K562 (cell line): ENCODE results near the gene CALB2. TPM values are rescaled to one million over a fixed set of nuclear protein-coding genes. Genes with fewer than 3 reads are reported as not detected.

ENCODE experiments used
- BRD4 ChIP-seq: fragments of 200-600 bp; sonication (generic); IDR thresholded peaks from 2 replicates; pipeline ENCODE4 v1.6.1; 2017; ENCODE audit warnings: inconsistent platforms
- KAT8 ChIP-seq: fragments of 450-650 bp; IDR thresholded peaks from 2 replicates; pipeline ENCODE4 v1.6.1; 2016; ENCODE audit warnings: low read depth, mild to moderate bottlenecking
- MCM5 ChIP-seq: fragments of 450-650 bp; IDR thresholded peaks from 2 replicates; pipeline ENCODE4 v1.6.1; 2016; ENCODE audit warnings: low read depth
- NCOA4 ChIP-seq: fragments of 450-650 bp; IDR thresholded peaks from 2 replicates; pipeline ENCODE4 v1.6.1; 2018; ENCODE audit warnings: mild to moderate bottlenecking; ENCODE audit not compliant: partially characterized antibody
- PURB ChIP-seq: sonication (generic); formaldehyde crosslinking; IDR thresholded peaks from 2 replicates; pipeline ENCODE4 v1.9.0; 2021; ENCODE audit warnings: low read depth, mild to moderate bottlenecking, missing genetic modification reagents
- RB1 ChIP-seq: fragments of 450-650 bp; IDR thresholded peaks from 2 replicates; pipeline ENCODE4 v1.6.1; 2017; ENCODE audit warnings: low read depth, mild to moderate bottlenecking
- RBM15 ChIP-seq: fragments of 200-400 bp; formaldehyde crosslinking; IDR thresholded peaks from 2 replicates; pipeline ENCODE4 v1.6.1; 2018; ENCODE audit warnings: mild to moderate bottlenecking, low read length, moderate library complexity; ENCODE audit not compliant: insufficient read depth
- THAP7 ChIP-seq: fragments of 250-450 bp; sonication (Bioruptor Pico); IDR thresholded peaks from 2 replicates; pipeline ENCODE4 v1.5.0; 2021
- ZNF311 ChIP-seq: fragments of 250-450 bp; sonication (Bioruptor Pico); IDR thresholded peaks from 2 replicates; pipeline ENCODE4 v1.4.0; 2020; ENCODE audit warnings: mild to moderate bottlenecking, moderate library complexity
- ZNF318 ChIP-seq, 2 experiments: fragments of 450-650 bp; IDR thresholded peaks; 2 replicates each; pipeline ENCODE4 v1.6.1; 2016; ENCODE audit warnings: mild to moderate bottlenecking in 2 of 2, borderline replicate concordance in 1 of 2, low read depth in 1 of 2, moderate library complexity in 1 of 2
- polyA plus RNA-seq, 8 experiments: library from polyadenylated mRNA; depleted of rRNA in 4 of 8; stranded (reverse) in 5 of 8; unstranded in 3 of 8; fragments of >200 nt; fragmentation: Nextera tagmentation in 2 of 8; fragmentation: Illumina TruSeq in 1 of 8; extraction: Ambion mirVana in 2 of 8; extraction: Trizol in 1 of 8; gene quantifications; 2 replicates each; pipeline versions ENCODE4 v1.2.1 to v1.2.3, GENCODE V29; 2011 to 2014; ENCODE audit warnings: inconsistent platforms in 1 of 8, missing spikeins in 1 of 8
- total RNA-seq, 7 experiments: library from RNA; depleted of rRNA in 6 of 7; stranded (reverse); fragments of >200 nt in 6 of 7; fragmentation: Illumina TruSeq in 2 of 7; extraction: Trizol in 2 of 7; gene quantifications; 2 replicates each; pipeline versions ENCODE4 v1.2.1 to v1.2.3, GENCODE V29; 2011 to 2021; ENCODE audit warnings: low replicate concordance in 1 of 7
- TF ChIP-seq, protein P1 (sequence below): fragments of 250-450 bp; sonication (Bioruptor Pico); IDR thresholded peaks from 2 replicates; pipeline ENCODE4 v1.8.0; 2022; ENCODE audit warnings: inconsistent platforms
- TF ChIP-seq, protein P2 (sequence below): IDR thresholded peaks from 2 replicates; pipeline ENCODE4 v1.6.1; 2011; ENCODE audit warnings: borderline replicate concordance, low read depth, mild to moderate bottlenecking, moderate library complexity, low read length; ENCODE audit not compliant: insufficient read depth, poor library complexity, severe bottlenecking
- TF ChIP-seq, protein P3 (sequence below): sonication (generic); formaldehyde crosslinking; IDR thresholded peaks from 2 replicates; pipeline ENCODE4 v1.8.0; 2022; ENCODE audit warnings: mild to moderate bottlenecking, missing genetic modification reagents

The CALB2 gene
- total and polyA plus RNA-seq, 9 of the 15 experiments (the other 6 are each of a cell fraction or from before 2014, with no cell fraction given): not detected

DNA sequence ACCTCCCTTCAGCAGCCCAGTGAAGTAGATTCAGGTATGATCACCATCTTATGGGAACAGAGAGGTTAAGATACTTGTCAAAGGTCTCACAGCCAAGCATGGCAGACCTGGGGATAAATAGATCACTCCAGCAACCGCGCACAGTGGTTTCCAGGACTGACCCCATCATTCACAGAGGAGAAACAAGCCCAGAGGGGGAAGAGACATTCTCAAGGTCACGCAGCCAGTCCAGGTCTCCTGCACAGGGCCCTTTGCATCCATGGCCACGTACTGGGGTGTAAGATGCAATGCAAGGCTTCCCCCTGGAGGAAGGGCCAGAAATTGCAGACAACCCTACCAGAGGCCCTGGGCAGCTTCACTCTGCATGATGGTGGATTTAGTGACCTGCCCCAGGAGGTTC lies 63.4 kb downstream of the CALB2 start (continued):
- no peak for TF ChIP-seq ZNF318 (IDR thresholded peaks at IDR 0.05; ENCODE audit: borderline replicate concordance in 1 of 2, low read depth in 1 of 2)
- no peak for TF ChIP-seq MCM5
- no peak for TF ChIP-seq BRD4
- TF ChIP-seq KAT8: no peak
- TF ChIP-seq PURB: no peak
- TF ChIP-seq THAP7 (CRISPR knock-in tag): no peak
- no peak for TF ChIP-seq RBM15
- TF ChIP-seq, protein P1, sequence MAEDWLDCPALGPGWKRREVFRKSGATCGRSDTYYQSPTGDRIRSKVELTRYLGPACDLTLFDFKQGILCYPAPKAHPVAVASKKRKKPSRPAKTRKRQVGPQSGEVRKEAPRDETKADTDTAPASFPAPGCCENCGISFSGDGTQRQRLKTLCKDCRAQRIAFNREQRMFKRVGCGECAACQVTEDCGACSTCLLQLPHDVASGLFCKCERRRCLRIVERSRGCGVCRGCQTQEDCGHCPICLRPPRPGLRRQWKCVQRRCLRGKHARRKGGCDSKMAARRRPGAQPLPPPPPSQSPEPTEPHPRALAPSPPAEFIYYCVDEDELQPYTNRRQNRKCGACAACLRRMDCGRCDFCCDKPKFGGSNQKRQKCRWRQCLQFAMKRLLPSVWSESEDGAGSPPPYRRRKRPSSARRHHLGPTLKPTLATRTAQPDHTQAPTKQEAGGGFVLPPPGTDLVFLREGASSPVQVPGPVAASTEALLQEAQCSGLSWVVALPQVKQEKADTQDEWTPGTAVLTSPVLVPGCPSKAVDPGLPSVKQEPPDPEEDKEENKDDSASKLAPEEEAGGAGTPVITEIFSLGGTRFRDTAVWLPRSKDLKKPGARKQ (CRISPR knock-in tag): no peak
- TF ChIP-seq ZNF311 (CRISPR knock-in tag): no peak
- no peak for TF ChIP-seq RB1
- no peak for TF ChIP-seq NCOA4
- TF ChIP-seq, protein P2, sequence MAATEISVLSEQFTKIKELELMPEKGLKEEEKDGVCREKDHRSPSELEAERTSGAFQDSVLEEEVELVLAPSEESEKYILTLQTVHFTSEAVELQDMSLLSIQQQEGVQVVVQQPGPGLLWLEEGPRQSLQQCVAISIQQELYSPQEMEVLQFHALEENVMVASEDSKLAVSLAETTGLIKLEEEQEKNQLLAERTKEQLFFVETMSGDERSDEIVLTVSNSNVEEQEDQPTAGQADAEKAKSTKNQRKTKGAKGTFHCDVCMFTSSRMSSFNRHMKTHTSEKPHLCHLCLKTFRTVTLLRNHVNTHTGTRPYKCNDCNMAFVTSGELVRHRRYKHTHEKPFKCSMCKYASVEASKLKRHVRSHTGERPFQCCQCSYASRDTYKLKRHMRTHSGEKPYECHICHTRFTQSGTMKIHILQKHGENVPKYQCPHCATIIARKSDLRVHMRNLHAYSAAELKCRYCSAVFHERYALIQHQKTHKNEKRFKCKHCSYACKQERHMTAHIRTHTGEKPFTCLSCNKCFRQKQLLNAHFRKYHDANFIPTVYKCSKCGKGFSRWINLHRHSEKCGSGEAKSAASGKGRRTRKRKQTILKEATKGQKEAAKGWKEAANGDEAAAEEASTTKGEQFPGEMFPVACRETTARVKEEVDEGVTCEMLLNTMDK: no peak
- TF ChIP-seq, protein P3, sequence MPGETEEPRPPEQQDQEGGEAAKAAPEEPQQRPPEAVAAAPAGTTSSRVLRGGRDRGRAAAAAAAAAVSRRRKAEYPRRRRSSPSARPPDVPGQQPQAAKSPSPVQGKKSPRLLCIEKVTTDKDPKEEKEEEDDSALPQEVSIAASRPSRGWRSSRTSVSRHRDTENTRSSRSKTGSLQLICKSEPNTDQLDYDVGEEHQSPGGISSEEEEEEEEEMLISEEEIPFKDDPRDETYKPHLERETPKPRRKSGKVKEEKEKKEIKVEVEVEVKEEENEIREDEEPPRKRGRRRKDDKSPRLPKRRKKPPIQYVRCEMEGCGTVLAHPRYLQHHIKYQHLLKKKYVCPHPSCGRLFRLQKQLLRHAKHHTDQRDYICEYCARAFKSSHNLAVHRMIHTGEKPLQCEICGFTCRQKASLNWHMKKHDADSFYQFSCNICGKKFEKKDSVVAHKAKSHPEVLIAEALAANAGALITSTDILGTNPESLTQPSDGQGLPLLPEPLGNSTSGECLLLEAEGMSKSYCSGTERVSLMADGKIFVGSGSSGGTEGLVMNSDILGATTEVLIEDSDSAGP (CRISPR knock-in tag): no peak
